ENCODE measurements around the gene PLAAT2.

- no peak for TF ChIP-seq CTCF (IDR thresholded peaks at IDR 0.05)
- no peak for TF ChIP-seq POLR2A (IDR thresholded peaks at IDR 0.05)
These were observed 11.0 kb upstream of the PLAAT2 start for GRCh38 chr11:63573881-63574855.
